ENCODE measurements around the gene TMTC4.

DNA sequence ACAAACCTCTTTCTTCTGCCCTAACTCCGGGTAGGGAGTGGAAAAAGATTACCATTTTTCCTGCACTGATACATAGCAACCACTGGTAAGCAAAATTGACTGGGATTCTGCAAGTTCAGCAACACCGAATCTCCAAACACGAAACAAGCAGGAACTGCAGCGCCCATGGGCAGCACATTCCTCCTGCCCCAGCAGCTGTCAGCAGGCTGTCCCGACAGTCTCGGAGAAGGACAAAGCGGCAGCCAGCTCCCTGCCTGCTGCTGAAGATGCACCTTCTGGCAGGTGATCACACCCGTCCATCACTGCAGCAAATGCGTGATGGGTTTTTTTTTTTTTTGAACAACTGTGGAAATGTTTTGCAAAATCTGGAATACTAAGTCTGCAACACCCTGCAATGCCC, 6.7 kb downstream of the TMTC4 start:
- TF ChIP-seq, protein P1, sequence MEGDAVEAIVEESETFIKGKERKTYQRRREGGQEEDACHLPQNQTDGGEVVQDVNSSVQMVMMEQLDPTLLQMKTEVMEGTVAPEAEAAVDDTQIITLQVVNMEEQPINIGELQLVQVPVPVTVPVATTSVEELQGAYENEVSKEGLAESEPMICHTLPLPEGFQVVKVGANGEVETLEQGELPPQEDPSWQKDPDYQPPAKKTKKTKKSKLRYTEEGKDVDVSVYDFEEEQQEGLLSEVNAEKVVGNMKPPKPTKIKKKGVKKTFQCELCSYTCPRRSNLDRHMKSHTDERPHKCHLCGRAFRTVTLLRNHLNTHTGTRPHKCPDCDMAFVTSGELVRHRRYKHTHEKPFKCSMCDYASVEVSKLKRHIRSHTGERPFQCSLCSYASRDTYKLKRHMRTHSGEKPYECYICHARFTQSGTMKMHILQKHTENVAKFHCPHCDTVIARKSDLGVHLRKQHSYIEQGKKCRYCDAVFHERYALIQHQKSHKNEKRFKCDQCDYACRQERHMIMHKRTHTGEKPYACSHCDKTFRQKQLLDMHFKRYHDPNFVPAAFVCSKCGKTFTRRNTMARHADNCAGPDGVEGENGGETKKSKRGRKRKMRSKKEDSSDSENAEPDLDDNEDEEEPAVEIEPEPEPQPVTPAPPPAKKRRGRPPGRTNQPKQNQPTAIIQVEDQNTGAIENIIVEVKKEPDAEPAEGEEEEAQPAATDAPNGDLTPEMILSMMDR (IDR thresholded peaks at IDR 0.05), result no peak
- TF ChIP-seq POLR2A (IDR thresholded peaks at IDR 0.05), result no peak

Measured in breast epithelium (tissue), 3 donors.